HG03066 (cell line): ENCODE data around the gene CORO6.
A peak's percentile ranks its signal among the peaks of the same experiment; 100 is the strongest.
"Not testable (repeated sequence)": the region's sequence is repeated elsewhere in the genome, so short reads cannot be mapped to it uniquely, and the experiment has no call there.

Source experiments
- ATAC-seq: cut with Tn5 transposase; IDR thresholded peaks from one replicate; pipeline ENCODE4 v1.9.1; 2021; ENCODE audit warnings: low read depth; ENCODE audit not compliant: unreplicated experiment

Gene CORO6

GRCh38 chr17:29622337-29623282, at the start of gene CORO6:
TSS of gene CORO6 (minus strand) at chr17:29622912. CDS start at chr17:29621421, 1,491 bp downstream.
- peak; percentile 55 for ATAC-seq

GRCh38 chr17:29671661-29672060, 48.9 kb upstream of the CORO6 start:
- no peak for ATAC-seq

GRCh38 chr17:29669266-29669665, 46.6 kb upstream of the CORO6 start:
- ATAC-seq: no peak

- no peak for ATAC-seq
These were observed 45.3 kb upstream of the CORO6 start for GRCh38 chr17:29667969-29668368.

GRCh38 chr17:29665481-29665810, 42.7 kb upstream of the CORO6 start:
- ATAC-seq: no peak

GRCh38 chr17:29664743-29665480, 42.2 kb upstream of the CORO6 start:
- no peak for ATAC-seq

- no peak for ATAC-seq
These were observed 40.4 kb upstream of the CORO6 start for GRCh38 chr17:29663155-29663554.

GRCh38 chr17:29661213-29661612, 38.5 kb upstream of the CORO6 start:
- ATAC-seq: no peak

GRCh38 chr17:29659155-29659554, 36.4 kb upstream of the CORO6 start:
- ATAC-seq: no peak

- no peak for ATAC-seq
These were observed 32.6 kb upstream of the CORO6 start for GRCh38 chr17:29655323-29655722.

GRCh38 chr17:29653995-29654714, 31.4 kb upstream of the CORO6 start:
- ATAC-seq: no peak

- ATAC-seq: no peak
These were observed 30.3 kb upstream of the CORO6 start for GRCh38 chr17:29652976-29653375.

- not testable (repeated sequence) for ATAC-seq
These were observed 29.2 kb upstream of the CORO6 start for GRCh38 chr17:29651913-29652312.

GRCh38 chr17:29650396-29650795, 27.7 kb upstream of the CORO6 start:
- ATAC-seq: no peak

- no peak for ATAC-seq
These were observed 26.6 kb upstream of the CORO6 start for GRCh38 chr17:29649359-29649758.

- no peak for ATAC-seq
These were observed 25.3 kb upstream of the CORO6 start for GRCh38 chr17:29648005-29648404.

GRCh38 chr17:29645515-29646051, 22.9 kb upstream of the CORO6 start:
- no peak for ATAC-seq

- ATAC-seq: no peak
These were observed 21.1 kb upstream of the CORO6 start for GRCh38 chr17:29643817-29644160.

GRCh38 chr17:29642171-29642611, 19.5 kb upstream of the CORO6 start:
- ATAC-seq: no peak

- no peak for ATAC-seq
These were observed 18.4 kb upstream of the CORO6 start for GRCh38 chr17:29640981-29641642.
